Ovary (tissue), 3 donors: Measurements from ENCODE around the gene DENND1A.

ENCODE experiments used
- CTCF ChIP-seq, 3 donors: fragments of 450-650 bp in 2 of 3; fragments of 200-600 bp in 1 of 3; IDR thresholded peaks; one replicate each; pipeline versions ENCODE4 v1.5.1 to v1.8.0; 2016 to 2022; ENCODE audit warnings: antibody characterized with exemption in 3 of 3, mild to moderate bottlenecking in 1 of 3
- EP300 ChIP-seq: sonication (generic); formaldehyde crosslinking; IDR thresholded peaks from one replicate; pipeline ENCODE4 v1.6.1; 2017; ENCODE audit warnings: antibody characterized with exemption
- POLR2A ChIP-seq: fragments of 450-650 bp; IDR thresholded peaks from one replicate; pipeline ENCODE4 v1.6.1; 2017; ENCODE audit warnings: antibody characterized with exemption, mild to moderate bottlenecking, moderate library complexity
- donor health status: DM: no; HTN: no; CAD: no.

- TF ChIP-seq CTCF (IDR thresholded peaks at IDR 0.05) (no peak), POLR2A (no peak), EP300 (no peak)
Measured at GRCh38 chr9:123820139-123820538, 109.8 kb downstream of the DENND1A start.
